K562 (cell line): ENCODE results near the gene DPH2. TPM values are rescaled to one million over a fixed set of nuclear protein-coding genes. Genes with fewer than 3 reads are reported as not detected.

Experiments
- CBFB ChIP-seq: sonication (generic); formaldehyde crosslinking; IDR thresholded peaks from 2 replicates; pipeline ENCODE4 v1.4.0; 2020; ENCODE audit warnings: mild to moderate bottlenecking, missing genetic modification reagents
- CHD1 ChIP-seq: fragments of 200-600 bp; sonication (generic); IDR thresholded peaks from one replicate; pipeline ENCODE4 v1.6.1; 2012; ENCODE audit warnings: mild to moderate bottlenecking, moderate library complexity, low read length, inconsistent platforms
- CUX1 ChIP-seq: fragments of 200-800 bp; sonication (Bioruptor generic); IDR thresholded peaks from 2 replicates; pipeline ENCODE4 v1.6.1; 2016; ENCODE audit warnings: missing genetic modification characterization, missing compliant biosample characterization
- NCOA1 ChIP-seq: fragments of 450-650 bp; IDR thresholded peaks from 2 replicates; pipeline ENCODE4 v1.6.1; 2016; ENCODE audit warnings: low read depth
- SMARCA4 ChIP-seq: fragments of 450-650 bp; IDR thresholded peaks from 2 replicates; pipeline ENCODE4 v1.6.1; 2016
- UBTF ChIP-seq, 2 experiments: IDR thresholded peaks; 2 replicates each; pipeline ENCODE4 v1.6.1; 2012; ENCODE audit warnings: improper control_type of control experiment in 2 of 2, low read depth in 2 of 2, low read length in 2 of 2, borderline replicate concordance in 1 of 2
- ZBTB2 ChIP-seq: fragments of 450-650 bp; IDR thresholded peaks from 2 replicates; pipeline ENCODE4 v1.6.1; 2016; ENCODE audit warnings: antibody characterized with exemption
- ZNF184 ChIP-seq: sonication (generic); formaldehyde crosslinking; IDR thresholded peaks from 2 replicates; pipeline ENCODE4 v1.5.0; 2020; ENCODE audit warnings: missing genetic modification reagents
- ZNF436 ChIP-seq: fragments of 250-450, 450-650 bp; sonication (Bioruptor Pico); formaldehyde crosslinking; IDR thresholded peaks from 2 replicates; pipeline ENCODE4 v1.7.0; 2020; ENCODE audit warnings: mild to moderate bottlenecking
- ZNF639 ChIP-seq, 2 experiments: fragments of 200-800 bp in 1 of 2; sonication (Bioruptor generic) in 1 of 2; sonication (generic) in 1 of 2; formaldehyde crosslinking in 1 of 2; IDR thresholded peaks in 1 of 2; conservative IDR thresholded peaks in 1 of 2; 2 replicates each; pipeline versions ENCODE4 v1.5.0 to v1.6.1; 2016 to 2020; ENCODE audit warnings: missing compliant biosample characterization in 1 of 2, missing genetic modification characterization in 1 of 2, missing genetic modification reagents in 1 of 2
- ZNF740 ChIP-seq, 3 experiments: fragments of 200-800 bp in 1 of 3; sonication (Bioruptor generic) in 1 of 3; sonication (generic) in 1 of 3; formaldehyde crosslinking in 1 of 3; IDR thresholded peaks; 2 replicates each; pipeline versions ENCODE4 v1.6.1 to v1.8.0; 2016 to 2022; ENCODE audit warnings: mild to moderate bottlenecking in 2 of 3, missing compliant biosample characterization in 2 of 3, missing genetic modification characterization in 2 of 3, missing genetic modification reagents in 1 of 3
- ZNF77 ChIP-seq: fragments of 250-450 bp; sonication (Bioruptor Pico); IDR thresholded peaks from 2 replicates; pipeline ENCODE4 v1.5.0; 2020
- ZNF830 ChIP-seq: fragments of 250-450 bp; sonication (Bioruptor Pico); IDR thresholded peaks from 2 replicates; pipeline ENCODE4 v1.5.0; 2021; ENCODE audit warnings: mild to moderate bottlenecking
- polyA plus RNA-seq, 8 experiments: library from polyadenylated mRNA; depleted of rRNA in 4 of 8; stranded (reverse) in 5 of 8; unstranded in 3 of 8; fragments of >200 nt; fragmentation: Nextera tagmentation in 2 of 8; fragmentation: Illumina TruSeq in 1 of 8; extraction: Ambion mirVana in 2 of 8; extraction: Trizol in 1 of 8; gene quantifications; 2 replicates each; pipeline versions ENCODE4 v1.2.1 to v1.2.3, GENCODE V29; 2011 to 2014; ENCODE audit warnings: inconsistent platforms in 1 of 8, missing spikeins in 1 of 8
- total RNA-seq, 7 experiments: library from RNA; depleted of rRNA in 6 of 7; stranded (reverse); fragments of >200 nt in 6 of 7; fragmentation: Illumina TruSeq in 2 of 7; extraction: Trizol in 2 of 7; gene quantifications; 2 replicates each; pipeline versions ENCODE4 v1.2.1 to v1.2.3, GENCODE V29; 2011 to 2021; ENCODE audit warnings: low replicate concordance in 1 of 7

DPH2 gene
- total and polyA plus RNA-seq, 9 of the 15 experiments (the other 6 are each of a cell fraction or from before 2014, with no cell fraction given): 17.9 to 94.1 (median 68.1) TPM

GRCh38 chr1:43947061-43947873 lies 22.5 kb upstream of the DPH2 start (continued):
- no peak for TF ChIP-seq CUX1 (CRISPR knock-in tag)
- no peak for TF ChIP-seq UBTF (IDR thresholded peaks at IDR 0.05; ENCODE audit: borderline replicate concordance in 1 of 2, low read depth in 2 of 2, low read length in 2 of 2)
- 0 out of 2 replicates have a peak, but pooled peaks have one; percentile 15 for TF ChIP-seq SMARCA4
- peak; percentile 10; the same call in 1 of the 2 replicates for TF ChIP-seq ZBTB2
- peak; percentile 65; the same call in 1 of the 2 replicates for TF ChIP-seq ZNF740 (CRISPR knock-in tag; IDR thresholded peaks at IDR 0.05)
- TF ChIP-seq ZNF740 (tag; IDR thresholded peaks at IDR 0.05): no peak; a peak in 1 of 4 replicates
- TF ChIP-seq CBFB (CRISPR knock-in tag): peak; percentile 49; the same call in 1 of the 2 replicates
- no peak for TF ChIP-seq ZNF436 (CRISPR knock-in tag)
- TF ChIP-seq CHD1: peak; percentile 30
- TF ChIP-seq ZNF184 (CRISPR knock-in tag): no peak
- 0 out of 2 replicates have a peak, but pooled peaks have one; percentile 56 for TF ChIP-seq ZNF830 (CRISPR knock-in tag)
- TF ChIP-seq NCOA1: 0 out of 2 replicates have a peak, but pooled peaks have one; percentile 12
- no peak for TF ChIP-seq ZNF77 (CRISPR knock-in tag)
- TF ChIP-seq ZNF639 (CRISPR knock-in tag; conservative IDR thresholded peaks at IDR 0.05 in 1 of 2, IDR thresholded peaks at IDR 0.05 in 1 of 2): 0 out of 4 replicates have a peak, but pooled peaks of 1 of the 2 experiments have one; percentile 10
